ENCODE data around the gene ITGA3.

Gene ITGA3

DNA sequence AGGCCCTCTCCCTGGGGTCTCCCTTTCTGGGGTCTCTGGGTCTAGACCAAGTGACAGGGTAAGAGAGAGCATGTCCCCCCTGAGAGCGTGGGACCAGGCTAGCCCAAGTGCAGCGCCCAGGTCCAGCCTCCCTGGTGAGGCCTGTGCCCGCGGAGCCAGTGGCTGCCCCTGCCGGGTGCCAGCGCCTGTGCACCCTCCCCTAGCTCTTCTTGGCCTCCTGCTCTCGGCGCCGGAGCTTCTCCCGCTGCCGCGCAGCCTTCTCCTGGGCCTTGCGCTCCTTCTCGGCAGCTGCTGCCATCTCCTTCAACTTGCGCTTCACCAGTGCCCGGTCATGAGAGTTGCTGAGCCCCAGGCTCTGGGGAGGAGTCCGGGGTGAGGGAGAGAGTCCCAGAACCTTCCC lies 56.8 kb downstream of the ITGA3 start:
- TF ChIP-seq, protein P1, sequence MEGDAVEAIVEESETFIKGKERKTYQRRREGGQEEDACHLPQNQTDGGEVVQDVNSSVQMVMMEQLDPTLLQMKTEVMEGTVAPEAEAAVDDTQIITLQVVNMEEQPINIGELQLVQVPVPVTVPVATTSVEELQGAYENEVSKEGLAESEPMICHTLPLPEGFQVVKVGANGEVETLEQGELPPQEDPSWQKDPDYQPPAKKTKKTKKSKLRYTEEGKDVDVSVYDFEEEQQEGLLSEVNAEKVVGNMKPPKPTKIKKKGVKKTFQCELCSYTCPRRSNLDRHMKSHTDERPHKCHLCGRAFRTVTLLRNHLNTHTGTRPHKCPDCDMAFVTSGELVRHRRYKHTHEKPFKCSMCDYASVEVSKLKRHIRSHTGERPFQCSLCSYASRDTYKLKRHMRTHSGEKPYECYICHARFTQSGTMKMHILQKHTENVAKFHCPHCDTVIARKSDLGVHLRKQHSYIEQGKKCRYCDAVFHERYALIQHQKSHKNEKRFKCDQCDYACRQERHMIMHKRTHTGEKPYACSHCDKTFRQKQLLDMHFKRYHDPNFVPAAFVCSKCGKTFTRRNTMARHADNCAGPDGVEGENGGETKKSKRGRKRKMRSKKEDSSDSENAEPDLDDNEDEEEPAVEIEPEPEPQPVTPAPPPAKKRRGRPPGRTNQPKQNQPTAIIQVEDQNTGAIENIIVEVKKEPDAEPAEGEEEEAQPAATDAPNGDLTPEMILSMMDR (conservative IDR thresholded peaks at IDR 0.05; ENCODE audit: low read depth, low read length), result no peak
- no peak overlapping the region for H3K4me3 ChIP-seq (ENCODE audit: low read depth, low read length)
- DNase-seq (ENCODE audit: low read depth), result no peak

DNA sequence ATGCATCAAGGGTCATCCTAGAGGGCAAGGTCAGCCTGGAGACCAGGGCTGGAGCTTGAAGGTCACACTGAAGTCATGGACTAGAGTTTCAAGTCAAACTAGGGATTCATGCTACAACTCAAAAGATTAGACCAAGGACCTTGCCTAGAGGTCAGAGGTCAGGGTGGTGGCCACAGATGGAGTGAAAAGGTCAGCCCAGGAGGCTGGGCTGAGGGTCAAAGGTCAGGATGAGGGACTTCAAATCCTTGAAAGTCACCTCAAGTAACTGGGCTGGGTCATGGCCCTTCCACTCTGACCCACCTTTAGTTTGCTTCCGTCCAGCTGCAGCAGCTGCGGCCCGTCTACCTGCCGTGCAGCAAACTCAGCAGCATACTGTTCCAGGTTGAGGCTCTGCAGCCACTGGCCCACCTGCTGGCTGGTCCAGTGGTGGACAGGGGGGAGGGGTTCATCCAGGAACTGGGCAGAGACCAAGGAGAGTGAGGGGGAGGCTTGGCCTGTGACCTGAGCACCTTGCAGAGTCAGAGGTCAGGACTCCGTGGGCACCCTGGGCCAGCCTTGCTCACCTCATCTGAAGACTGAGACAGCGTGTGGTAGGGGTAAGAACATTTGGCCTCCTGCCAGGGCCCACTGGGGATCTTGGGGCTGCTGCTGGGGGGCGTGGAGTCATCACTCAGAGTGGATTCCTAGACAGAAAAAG lies 57.9 kb downstream of the ITGA3 start:
- H3K4me3 ChIP-seq (ENCODE audit: low read depth, low read length), result no peak overlapping the region
- no peak for DNase-seq (ENCODE audit: low read depth)
- TF ChIP-seq, protein P1 (conservative IDR thresholded peaks at IDR 0.05; ENCODE audit: low read depth, low read length), result no peak

DNA sequence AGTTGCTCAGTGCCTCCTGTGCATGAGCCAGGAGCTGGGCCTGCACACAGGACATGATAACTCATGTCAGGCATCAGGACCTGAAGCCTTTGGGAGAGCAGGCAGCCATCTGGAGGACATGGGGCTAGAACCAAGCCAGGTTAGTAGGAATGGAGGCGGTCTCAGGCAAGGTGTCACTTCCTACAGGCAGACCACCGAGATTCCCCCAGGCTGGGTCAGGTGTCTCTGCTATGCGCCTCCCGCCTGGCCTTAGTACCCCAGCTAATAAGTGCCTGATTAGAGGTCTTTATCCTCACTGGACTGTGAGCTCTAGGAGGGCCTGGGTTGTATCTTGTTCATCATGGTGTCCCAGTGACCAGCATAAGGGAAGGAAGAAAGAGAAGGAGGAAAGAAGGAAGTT lies 58.5 kb downstream of the ITGA3 start:
- no peak overlapping the region for H3K4me3 ChIP-seq (ENCODE audit: low read depth, low read length)
- no peak for DNase-seq (ENCODE audit: low read depth)
- TF ChIP-seq, protein P1 (conservative IDR thresholded peaks at IDR 0.05; ENCODE audit: low read depth, low read length), result no peak

DNA sequence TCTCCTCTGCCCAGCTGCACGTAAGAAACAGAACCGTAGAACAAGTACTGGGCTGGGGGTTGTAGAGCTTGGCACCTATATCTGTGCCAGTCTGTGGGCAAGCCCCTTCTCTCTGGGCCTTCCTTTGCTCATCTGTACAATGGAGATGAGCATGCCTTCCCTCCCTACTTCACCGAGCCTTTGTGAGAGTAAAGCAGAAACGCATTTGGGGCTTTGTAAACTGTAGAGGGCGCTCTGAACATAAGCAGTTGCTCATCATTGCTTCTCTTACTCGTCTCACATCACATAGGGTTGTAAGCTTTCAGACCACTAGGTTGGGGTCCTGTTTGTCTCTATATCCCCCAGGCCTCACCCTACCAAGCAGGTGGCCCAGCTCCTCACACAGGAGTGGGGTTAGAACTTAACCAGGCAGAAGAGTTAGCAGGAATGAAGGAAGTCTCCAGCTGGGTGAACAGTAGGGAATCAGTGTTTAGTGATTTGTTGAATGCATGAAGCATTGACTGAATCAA lies 59.0 kb downstream of the ITGA3 start:
- DNase-seq (ENCODE audit: low read depth), result peak; percentile 87
- TF ChIP-seq, protein P1 (conservative IDR thresholded peaks at IDR 0.05; ENCODE audit: low read depth, low read length), result peak; percentile 81
- H3K4me3 ChIP-seq (ENCODE audit: low read depth, low read length), result no peak overlapping the region

DNA sequence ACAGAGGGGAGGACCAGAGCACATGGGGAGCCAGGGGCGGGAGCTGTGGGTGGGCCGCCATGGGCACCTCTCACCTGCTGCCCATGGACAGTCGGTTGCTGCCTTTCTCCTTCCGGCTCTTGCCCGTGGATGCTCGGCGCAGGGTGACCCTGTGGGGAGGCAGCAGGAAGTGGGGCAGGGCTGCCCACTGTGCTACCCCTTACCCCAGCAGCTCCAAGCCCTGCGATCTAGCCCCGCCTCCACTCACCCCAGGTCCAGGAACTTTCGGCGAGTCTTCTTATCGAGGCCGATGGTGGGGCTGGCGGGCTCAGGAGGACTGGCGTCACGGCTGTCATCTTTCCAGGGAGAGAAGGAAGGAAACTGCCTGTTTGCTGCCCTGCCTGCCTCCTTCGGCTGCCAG lies 59.8 kb downstream of the ITGA3 start:
- no peak for DNase-seq (ENCODE audit: low read depth)
- no peak overlapping the region for H3K4me3 ChIP-seq (ENCODE audit: low read depth, low read length)
- TF ChIP-seq, protein P1 (conservative IDR thresholded peaks at IDR 0.05; ENCODE audit: low read depth, low read length), result no peak

DNA sequence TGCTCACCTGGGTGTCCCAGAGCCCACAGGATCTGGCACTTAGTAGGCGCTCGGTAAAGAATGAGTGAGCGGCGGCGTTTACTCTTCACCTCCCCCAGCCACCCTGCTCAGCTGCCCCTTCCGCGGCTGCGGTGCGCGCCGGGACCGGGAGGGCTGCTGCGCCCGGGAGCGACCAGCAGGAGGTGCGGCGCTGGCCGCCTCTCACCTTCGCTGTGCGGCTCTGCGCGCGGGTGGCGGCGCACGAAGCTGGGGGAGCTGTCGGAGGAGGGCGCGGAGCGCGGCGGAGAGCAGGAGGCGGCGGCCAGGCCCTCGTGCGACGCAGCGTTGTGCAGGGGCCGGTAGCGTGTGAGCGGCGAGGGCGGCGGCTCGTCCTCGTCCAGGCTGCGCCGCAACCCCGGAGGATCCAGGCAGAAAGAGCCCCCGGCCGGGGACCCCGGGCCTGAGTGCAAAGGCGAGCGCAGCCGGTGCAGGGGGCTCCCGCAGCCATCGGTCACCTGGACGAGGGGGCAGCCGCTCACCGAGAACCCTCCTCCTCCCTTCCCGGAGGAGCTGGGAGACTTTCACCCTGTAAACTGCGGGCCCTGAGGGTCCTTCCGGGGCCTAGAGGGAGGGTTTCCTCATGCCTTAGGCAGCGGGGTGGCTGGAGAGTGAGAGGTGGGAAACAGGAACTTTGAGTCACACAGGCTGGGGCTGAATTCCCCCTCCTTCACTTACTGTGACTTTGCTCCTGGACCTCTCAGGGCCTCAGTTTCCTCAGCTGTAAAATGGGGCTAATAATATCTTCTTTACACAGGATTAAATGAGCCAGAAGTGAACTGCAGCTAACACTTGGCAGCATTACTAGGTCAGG lies 61.5 kb downstream of the ITGA3 start:
- peak; percentile 56 for DNase-seq (ENCODE audit: low read depth)
- TF ChIP-seq, protein P1 (conservative IDR thresholded peaks at IDR 0.05; ENCODE audit: low read depth, low read length), result peak; percentile 43
- no peak overlapping the region for H3K4me3 ChIP-seq (ENCODE audit: low read depth, low read length)
